ENCODE measurements around the gene PIK3R3. TPM values are rescaled to one million over a fixed set of nuclear protein-coding genes. Genes with fewer than 3 reads are reported as not detected.

Gene PIK3R3
- polyA plus RNA-seq, 2 of the 4 experiments (the other 2 are of a cell fraction), result 2.1 to 2.2 TPM

- Histone ChIP-seq H3K4me2 (no peak overlapping the region), H3K9me3 (no peaks in the 10 kb centered on the region), H3K27ac (no peak overlapping the region), H3K4me3 (no peak overlapping the region), H3K4me1 (no peaks in the 10 kb centered on the region)
- 95% methylated on average over 2 of the region's 2 CpGs for WGBS (ENCODE audit: missing lambda C conversion rate)
- FAIRE-seq, result no peak
- no peak for TF ChIP-seq ELK1 (IDR thresholded peaks at IDR 0.05; ENCODE audit: low read depth, low read length)
- no peak for TF ChIP-seq CEBPB (IDR thresholded peaks at IDR 0.05)
- no peak for TF ChIP-seq FOXS1 (CRISPR knock-in tag; IDR thresholded peaks at IDR 0.05)
- no peak for TF ChIP-seq NFE2L2 (conservative IDR thresholded peaks at IDR 0.05; ENCODE audit: low read length)
- no peak for TF ChIP-seq ZC3H11A (IDR thresholded peaks at IDR 0.05)
- TF ChIP-seq POLR2AphosphoS2 (conservative IDR thresholded peaks at IDR 0.05; ENCODE audit: low read length), result no peak
- TF ChIP-seq MAFK (IDR thresholded peaks at IDR 0.05; ENCODE audit: partially characterized antibody), result no peak
- TF ChIP-seq PBX3 (IDR thresholded peaks at IDR 0.05), result no peak
- no peak for TF ChIP-seq HOXA7 (CRISPR knock-in tag; IDR thresholded peaks at IDR 0.05)
- no peak for TF ChIP-seq RCOR1 (IDR thresholded peaks at IDR 0.05; ENCODE audit: low read depth, low read length)
- no peak for TF ChIP-seq MAZ (IDR thresholded peaks at IDR 0.05; ENCODE audit: borderline replicate concordance, low read depth, low read length)
- TF ChIP-seq MAX (IDR thresholded peaks at IDR 0.05), result no peak
- no peak for TF ChIP-seq HEYL (CRISPR knock-in tag; IDR thresholded peaks at IDR 0.05)
- TF ChIP-seq NR3C1 (IDR thresholded peaks at IDR 0.05), result no peak
- TF ChIP-seq BHLHE40 (IDR thresholded peaks at IDR 0.05; ENCODE audit: low read depth, low read length), result no peak
- TF ChIP-seq ZNF302 (CRISPR knock-in tag; IDR thresholded peaks at IDR 0.05), result no peak
- CTCF ChIA-PET, result interaction anchor here (0.9 to 1.4 kb wide), 2 partner anchors 15 to 202 kb away, joined by 4 to 5 read pairs; no protein-coding TSS in a partner anchor
- DNase-seq (ENCODE audit: low read depth in 1 of 2, low spot score in 1 of 2), result no peak
- ATAC-seq, result no peak; a peak in 2 of 6 replicates
- POLR2A ChIA-PET, result no interaction called here
Measured at GRCh38 chr1:46021046-46021996, 111.1 kb downstream of the PIK3R3 start.

GRCh38 chr1:46020010-46020409 lies 112.4 kb downstream of the PIK3R3 start:
- Histone ChIP-seq H3K4me1 (no peaks in the 10 kb centered on the region), H3K4me3 (no peak overlapping the region), H3K9me3 (no peaks in the 10 kb centered on the region), H3K4me2 (no peak overlapping the region), H3K27ac (no peak overlapping the region)
- ATAC-seq (no peak), FAIRE-seq (no peak), DNase-seq (ENCODE audit: low read depth in 1 of 2, low spot score in 1 of 2) (no peak)
- no peak for TF ChIP-seq HOXA7 (CRISPR knock-in tag; IDR thresholded peaks at IDR 0.05)
- TF ChIP-seq GATA3 (IDR thresholded peaks at IDR 0.05; ENCODE audit: borderline replicate concordance), result no peak
- no peak for TF ChIP-seq MAZ (IDR thresholded peaks at IDR 0.05; ENCODE audit: borderline replicate concordance, low read depth, low read length)
- WGBS (ENCODE audit: missing lambda C conversion rate), result 100% methylated on average over 4 of the region's 4 CpGs
- CTCF ChIA-PET, result no interaction called here
- POLR2A ChIA-PET, result no interaction called here

- H3K4me1 ChIP-seq, result no peaks in the 10 kb centered on the region
- FAIRE-seq (no peak), DNase-seq (ENCODE audit: low read depth in 1 of 2, low spot score in 1 of 2) (no peak), ATAC-seq (no peak)
- CTCF ChIA-PET, result interaction anchor here (1.0 to 1.7 kb wide), 2 partner anchors 13 to 17 kb away, joined by 3 to 5 read pairs; no protein-coding TSS in a partner anchor
- POLR2A ChIA-PET, result no interaction called here
- H3K9me3 ChIP-seq, result no peaks in the 10 kb centered on the region
- H3K4me3 ChIP-seq, result no peak overlapping the region
- no peak for TF ChIP-seq EHMT2 (IDR thresholded peaks at IDR 0.05; ENCODE audit: low read depth)
- no peak for TF ChIP-seq HOXA7 (CRISPR knock-in tag; IDR thresholded peaks at IDR 0.05)
- no peak for TF ChIP-seq E2F6 (IDR thresholded peaks at IDR 0.05; ENCODE audit: borderline replicate concordance, low read depth)
- no peak for TF ChIP-seq JUN (IDR thresholded peaks at IDR 0.05)
- TF ChIP-seq CBX2 (IDR thresholded peaks at IDR 0.05; ENCODE audit: borderline replicate concordance, low read depth), result no peak
- no peak for TF ChIP-seq HOXB13 (CRISPR knock-in tag; IDR thresholded peaks at IDR 0.05; ENCODE audit: low read depth)
- no peak for TF ChIP-seq RCOR1 (IDR thresholded peaks at IDR 0.05; ENCODE audit: low read depth, low read length)
- TF ChIP-seq NPAS2 (CRISPR knock-in tag; IDR thresholded peaks at IDR 0.05; ENCODE audit: borderline replicate concordance), result no peak
- TF ChIP-seq CTCF (IDR thresholded peaks at IDR 0.05), result no peak
- no peak overlapping the region for H3K4me2 ChIP-seq
- 96% methylated on average over 7 of the region's 7 CpGs for WGBS (ENCODE audit: missing lambda C conversion rate)
- H3K27ac ChIP-seq, result no peak overlapping the region
Measured at GRCh38 chr1:46019348-46019747, 113.1 kb downstream of the PIK3R3 start.

Measured in A549 (cell line).